ENCODE measurements around the gene BMP6.

DNA sequence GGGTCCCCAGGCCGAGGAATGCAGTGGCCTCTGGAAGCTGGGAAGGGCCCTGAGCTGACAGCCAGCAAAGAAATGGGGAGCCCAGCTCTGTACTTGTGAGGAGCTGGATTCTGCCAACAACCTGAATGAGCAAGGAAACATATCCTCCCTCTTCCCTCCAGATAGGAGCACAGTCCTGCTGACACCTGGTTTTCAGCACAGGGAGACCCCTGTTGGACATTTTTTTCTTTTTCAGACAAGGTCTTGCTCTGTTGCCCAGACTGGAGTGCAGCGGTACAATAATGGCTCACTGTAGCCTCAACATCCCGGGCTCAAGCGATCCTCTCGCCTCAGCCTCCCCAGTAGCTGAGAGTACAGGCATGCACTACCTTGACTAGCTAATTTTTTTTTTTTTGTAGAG is 21.5 kb downstream of the BMP6 start:
- TF ChIP-seq, protein P1, sequence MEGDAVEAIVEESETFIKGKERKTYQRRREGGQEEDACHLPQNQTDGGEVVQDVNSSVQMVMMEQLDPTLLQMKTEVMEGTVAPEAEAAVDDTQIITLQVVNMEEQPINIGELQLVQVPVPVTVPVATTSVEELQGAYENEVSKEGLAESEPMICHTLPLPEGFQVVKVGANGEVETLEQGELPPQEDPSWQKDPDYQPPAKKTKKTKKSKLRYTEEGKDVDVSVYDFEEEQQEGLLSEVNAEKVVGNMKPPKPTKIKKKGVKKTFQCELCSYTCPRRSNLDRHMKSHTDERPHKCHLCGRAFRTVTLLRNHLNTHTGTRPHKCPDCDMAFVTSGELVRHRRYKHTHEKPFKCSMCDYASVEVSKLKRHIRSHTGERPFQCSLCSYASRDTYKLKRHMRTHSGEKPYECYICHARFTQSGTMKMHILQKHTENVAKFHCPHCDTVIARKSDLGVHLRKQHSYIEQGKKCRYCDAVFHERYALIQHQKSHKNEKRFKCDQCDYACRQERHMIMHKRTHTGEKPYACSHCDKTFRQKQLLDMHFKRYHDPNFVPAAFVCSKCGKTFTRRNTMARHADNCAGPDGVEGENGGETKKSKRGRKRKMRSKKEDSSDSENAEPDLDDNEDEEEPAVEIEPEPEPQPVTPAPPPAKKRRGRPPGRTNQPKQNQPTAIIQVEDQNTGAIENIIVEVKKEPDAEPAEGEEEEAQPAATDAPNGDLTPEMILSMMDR (IDR thresholded peaks at IDR 0.05; ENCODE audit: low read depth, low read length): no peak
- no peak for TF ChIP-seq EZH2phosphoT487 (IDR thresholded peaks at IDR 0.05; ENCODE audit: low read depth)

Measured in OCI-LY3 (cell line).